ENCODE results near the gene POU2F2.
A peak's percentile ranks its signal among the peaks of the same experiment; 100 is the strongest.

POU2F2 gene

DNA sequence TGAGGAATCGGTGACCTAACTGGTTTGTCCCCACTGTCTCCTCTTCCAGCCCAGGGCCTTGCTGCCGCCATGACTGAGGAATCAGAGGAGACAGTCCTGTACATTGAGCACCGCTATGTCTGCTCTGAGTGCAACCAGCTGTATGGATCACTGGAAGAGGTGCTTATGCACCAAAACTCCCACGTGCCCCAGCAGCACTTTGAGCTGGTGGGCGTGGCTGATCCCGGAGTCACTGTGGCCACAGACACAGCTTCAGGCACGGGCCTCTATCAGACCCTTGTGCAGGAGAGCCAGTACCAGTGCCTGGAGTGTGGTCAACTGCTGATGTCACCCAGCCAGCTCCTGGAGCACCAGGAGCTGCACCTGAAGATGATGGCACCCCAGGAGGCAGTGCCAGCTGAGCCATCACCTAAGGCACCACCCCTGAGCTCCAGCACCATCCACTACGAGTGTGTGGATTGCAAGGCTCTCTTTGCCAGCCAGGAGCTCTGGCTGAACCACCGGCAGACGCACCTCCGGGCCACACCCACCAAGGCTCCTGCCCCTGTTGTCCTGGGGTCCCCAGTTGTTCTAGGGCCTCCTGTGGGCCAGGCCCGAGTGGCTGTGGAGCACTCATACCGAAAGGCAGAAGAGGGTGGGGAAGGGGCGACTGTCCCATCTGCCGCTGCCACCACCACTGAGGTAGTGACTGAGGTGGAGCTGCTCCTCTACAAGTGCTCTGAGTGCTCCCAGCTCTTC is 53.5 kb downstream of the POU2F2 start:
- no peak for DNase-seq

DNA sequence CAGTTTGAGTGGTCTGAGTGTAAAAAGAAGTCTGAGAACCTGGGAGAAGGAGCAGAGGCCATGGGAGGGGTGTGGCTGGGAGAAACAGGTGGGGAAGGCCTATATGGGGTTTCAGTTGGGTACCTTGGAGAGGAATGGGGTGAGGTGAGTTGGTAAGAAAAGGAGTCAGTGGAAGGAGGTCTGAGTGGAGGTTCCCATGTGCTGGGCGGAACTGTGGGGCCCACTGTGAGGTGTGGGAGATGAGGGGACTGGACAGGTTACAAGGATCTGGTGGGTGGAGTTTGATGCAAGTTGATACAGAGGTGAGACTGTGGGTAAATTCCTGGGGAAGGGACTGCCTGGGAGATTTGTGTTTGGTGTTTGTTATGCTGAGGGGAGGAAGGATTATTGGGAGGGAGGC is 54.2 kb downstream of the POU2F2 start:
- no peak for DNase-seq

DNA sequence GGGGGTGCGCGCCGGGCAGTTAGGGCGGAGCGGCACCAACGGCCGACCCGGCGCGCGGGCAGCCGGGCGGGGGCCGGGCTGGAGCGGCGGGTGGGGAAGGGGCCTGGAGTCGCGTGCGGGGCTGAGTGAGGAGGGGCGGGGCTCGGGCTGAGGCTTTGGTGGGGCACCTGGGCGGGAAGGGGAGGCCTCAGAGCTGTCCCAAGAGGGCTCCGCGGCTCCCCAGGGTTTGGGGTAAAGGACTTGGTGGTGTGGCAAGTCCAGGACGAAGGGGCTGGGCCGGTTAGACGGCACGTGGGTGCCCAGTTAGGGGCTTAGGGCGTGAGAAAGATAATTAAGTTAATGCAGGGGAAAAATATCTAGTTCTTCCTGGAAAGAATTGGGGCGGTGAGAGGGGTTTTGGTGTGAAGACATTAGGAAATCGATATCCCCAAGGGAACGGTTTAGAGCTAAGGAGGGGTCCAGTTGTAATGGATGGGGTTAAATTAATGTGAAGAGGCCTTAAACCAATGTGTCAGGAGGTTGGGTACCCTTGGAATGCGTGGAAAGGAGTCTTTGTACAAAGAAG is 55.8 kb downstream of the POU2F2 start:
- DNase-seq = peak; percentile 41

DNA sequence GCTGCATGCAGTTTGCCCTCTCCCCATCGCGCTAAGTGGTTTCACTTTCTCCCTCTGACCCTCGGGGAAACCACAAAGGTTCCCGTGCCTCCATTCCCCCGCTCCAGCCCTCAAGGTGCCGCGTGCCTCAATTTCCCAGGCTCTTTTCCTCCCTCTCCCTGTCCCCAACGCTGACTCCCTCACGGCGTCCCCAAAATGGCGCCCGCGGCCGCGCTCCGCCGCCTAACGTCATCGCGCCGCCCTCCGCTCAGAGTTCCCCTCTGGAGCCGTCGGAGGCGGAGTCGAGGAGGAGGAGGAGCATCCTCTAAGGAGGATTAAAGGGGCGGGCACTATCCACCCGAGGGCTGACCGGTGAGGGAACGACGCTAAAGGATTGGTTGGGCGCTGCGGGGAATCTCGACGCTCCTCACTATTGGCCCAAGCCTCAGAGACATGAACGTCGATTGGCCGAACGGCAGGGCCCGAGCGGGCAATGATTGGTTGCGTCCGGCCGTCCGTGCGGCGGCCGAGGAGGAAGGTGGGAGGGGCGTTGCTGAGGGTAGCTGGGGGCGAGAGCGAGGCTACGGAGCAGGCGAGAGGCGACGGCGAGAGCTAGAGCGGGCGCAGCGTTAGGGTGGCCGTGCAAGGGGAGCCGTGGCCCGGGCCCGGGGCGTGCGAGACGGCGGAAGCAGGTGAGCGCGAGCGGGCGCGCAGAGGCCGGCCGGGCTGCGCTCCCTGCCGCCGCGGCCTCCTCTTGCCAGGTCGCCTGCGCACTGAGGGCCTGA is 56.4 kb downstream of the POU2F2 start, which contains the start of gene ZNF574:
ZNF574 (plus strand) TSS at position 551 of the 764 bp plus-strand sequence. CDS start 2,441 bp downstream, outside the sequence.
- peak; percentile 100 for DNase-seq

DNA sequence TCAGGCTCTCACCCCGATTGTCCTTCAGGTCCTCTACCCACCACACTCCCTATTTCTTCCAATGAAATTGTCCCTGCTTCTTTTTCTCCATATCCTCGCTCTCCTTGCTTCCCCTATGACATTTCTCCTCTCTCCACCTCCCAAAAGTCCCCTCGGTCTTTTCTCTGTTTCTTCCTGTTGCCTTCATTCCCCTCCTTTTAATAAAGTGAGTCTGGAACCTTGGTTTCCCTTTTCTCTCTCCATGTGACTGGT is 57.0 kb downstream of the POU2F2 start:
- no peak for DNase-seq

DNA sequence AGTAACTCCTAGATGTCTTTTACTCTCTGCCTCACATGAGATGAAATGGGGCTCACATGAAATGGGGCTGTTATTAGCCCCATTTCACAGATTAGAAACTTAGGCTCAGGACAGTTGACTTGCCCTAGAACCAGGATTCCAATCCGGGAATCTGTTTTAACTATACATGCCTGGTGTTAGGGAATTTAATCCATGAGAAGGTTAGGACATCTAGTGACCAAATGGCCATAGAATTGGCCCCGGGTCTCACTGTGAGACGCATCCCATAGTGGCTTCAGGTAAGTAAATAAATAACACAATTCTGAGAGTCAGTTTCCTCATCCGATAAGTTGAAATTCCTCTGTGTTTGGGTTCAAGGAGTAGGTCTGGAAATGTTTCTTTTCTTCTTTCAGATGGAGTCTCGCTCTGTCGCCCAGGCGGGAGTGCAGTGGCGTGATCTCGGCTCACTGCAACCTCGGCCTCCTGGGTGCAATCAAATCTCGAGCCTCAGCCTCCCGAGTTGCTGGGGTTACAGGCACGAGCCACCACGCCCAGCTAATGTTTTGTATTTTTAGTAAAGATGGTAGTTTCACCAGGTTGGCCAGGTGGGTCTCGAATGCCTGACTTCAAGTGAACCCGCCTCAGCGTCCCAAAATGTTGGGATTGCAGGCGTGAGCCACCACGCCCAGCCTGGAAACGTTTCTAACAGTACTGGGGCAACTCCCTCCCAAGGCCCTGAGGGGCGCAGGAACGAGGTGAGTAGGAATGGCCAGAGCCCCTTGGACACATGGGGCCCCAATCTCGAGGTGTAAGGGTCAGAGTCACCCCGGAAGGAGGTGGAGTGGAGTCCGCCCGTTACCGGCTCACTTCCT is 57.5 kb downstream of the POU2F2 start:
- DNase-seq = no peak

DNA sequence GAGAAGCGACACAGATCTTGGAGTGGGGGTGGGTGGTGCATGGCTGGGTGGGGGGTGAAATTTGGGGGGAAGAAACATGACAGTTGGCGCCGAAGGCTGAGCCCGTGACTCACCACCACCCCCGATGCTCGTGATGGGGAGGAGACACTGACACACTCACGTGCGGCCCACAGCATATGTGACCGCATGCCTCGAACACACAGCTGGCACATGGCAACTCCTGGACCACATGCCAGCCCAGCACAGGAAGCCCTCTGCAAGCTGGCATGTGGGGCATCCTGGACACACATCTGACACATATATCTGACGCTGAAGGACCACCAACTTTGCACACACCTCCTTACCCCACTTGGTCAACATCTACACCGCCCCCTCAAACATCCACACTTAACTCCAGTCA is 61.0 kb downstream of the POU2F2 start:
- DNase-seq = no peak

DNA sequence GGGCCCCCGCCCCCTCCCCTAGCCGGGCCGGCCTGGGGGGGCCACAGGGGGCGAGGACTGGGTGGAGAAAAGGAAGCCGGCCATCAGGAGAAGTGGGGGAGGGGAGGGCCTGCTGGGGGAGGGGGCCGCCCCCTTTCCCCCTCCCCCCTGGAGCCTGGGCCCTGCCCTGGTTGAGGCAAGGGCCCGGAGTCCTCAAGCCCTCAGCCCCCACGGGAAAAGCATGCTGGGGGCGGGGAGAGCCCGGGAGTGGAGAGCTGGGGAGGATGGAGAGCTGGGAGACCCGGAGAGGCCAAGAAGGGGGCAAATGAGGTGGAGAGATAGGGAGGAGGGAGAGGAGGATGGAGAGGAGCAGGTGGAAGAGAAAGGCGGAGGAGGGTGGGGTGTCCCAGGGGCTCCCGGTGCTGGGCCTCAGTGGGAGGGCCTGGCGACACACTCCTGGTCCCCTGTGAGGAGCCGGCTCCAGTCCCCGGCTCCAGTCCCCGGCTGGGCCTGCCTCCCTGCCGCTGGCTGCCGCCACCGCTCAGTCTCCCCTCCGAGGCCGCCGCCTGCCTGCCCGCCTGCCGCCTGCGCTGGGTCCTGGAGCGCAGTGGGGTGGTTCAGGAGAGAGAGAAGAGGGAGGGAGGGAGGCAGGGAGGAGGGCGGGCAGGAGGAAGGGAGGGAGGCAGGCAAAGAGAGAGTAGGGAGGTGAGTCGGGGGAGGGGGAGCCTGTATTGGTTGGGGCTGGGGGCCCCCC is 62.5 kb downstream of the POU2F2 start, which contains the start of gene GRIK5:
GRIK5 (minus strand) TSS at position 588 of the 733 bp plus-strand sequence. CDS start 4,436 bp downstream, outside the sequence.
- DNase-seq = no peak

DNA sequence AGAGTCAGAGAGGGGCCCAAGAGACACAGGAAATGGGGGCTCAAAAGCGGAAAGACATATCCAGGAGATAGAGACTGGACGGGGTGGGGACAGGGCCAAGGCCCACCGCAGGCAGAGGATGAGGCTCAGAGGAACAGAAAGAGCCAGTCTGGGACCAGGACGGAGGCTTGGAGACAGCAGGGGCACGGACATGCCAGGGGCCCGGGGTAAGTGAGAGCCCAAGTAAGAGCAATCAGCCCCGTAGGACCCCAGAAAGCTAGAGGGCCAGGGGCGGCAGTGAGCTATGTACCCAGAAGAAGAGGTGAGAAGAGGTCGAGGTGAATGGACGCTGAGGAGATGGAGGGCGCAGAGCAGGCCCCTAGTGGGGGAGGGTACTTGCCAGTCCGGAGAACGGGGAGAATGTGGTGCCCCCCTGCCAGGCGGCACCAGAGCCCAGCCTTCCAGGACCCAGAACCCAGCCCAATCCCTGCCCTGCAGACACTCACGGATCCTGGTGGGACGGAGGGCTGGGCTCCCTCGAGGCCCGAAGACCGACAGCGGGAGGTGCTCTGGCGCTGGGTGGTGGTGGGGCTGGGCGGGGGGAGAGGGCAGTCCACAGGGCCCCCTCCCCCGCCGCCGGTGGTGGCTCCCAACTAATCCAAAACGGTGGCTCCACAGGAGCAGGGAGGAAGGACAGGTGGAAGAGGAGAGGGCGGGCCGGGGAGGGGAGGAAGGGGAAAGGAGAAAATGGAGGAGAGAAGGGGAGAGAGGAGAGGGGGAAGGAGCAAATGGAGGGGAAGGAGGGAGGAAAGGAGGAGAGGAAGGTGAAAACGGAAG is 63.3 kb downstream of the POU2F2 start:
- no peak for DNase-seq

DNA sequence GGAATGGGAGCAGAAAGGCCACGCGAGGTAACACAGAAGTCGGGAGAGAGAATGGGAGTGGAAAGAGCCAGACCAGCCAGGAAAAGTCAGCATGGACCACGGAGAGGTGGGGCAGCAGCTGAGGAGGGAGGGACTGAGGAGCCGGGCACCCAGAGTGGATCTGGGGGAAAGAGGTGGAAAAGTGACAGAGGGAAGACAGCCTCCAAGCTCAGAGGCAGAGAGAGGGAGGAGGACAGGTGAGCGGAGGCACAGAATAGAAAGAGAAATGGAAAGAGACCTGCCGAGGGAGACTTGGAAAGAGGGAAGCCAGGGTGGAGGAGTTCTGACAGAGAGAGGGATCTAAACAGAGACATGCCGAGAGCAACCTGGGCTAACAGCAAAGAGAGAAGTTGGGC is 63.9 kb downstream of the POU2F2 start:
- DNase-seq = no peak

DNA sequence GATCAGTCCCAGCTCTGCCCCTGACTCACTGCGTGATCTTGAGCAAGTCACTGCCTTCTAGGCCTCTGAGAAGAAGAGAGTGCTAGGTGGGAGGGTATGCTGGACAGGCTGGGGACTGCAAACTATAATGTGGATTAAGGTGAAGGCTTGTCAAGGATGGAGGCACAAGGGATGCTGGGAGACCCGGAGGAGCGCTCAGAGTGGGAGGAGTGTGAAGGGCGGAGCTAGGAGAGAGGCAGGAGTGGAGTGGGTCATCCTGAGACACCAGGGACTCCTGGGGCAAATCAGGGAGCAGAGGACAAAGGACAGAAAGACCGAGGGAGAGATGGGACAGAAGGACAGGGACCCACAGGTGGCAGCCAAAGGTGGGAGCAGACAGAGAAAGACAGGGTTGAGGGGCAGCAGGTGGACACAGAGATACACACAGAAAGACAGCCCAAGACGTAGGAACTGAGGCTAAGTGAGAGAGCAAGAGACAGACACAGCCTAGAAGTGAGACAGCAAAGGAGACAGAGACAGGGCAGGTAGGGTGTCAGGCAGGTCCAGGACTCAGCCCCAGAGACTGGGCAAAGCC is 64.8 kb downstream of the POU2F2 start:
- DNase-seq = no peak

DNA sequence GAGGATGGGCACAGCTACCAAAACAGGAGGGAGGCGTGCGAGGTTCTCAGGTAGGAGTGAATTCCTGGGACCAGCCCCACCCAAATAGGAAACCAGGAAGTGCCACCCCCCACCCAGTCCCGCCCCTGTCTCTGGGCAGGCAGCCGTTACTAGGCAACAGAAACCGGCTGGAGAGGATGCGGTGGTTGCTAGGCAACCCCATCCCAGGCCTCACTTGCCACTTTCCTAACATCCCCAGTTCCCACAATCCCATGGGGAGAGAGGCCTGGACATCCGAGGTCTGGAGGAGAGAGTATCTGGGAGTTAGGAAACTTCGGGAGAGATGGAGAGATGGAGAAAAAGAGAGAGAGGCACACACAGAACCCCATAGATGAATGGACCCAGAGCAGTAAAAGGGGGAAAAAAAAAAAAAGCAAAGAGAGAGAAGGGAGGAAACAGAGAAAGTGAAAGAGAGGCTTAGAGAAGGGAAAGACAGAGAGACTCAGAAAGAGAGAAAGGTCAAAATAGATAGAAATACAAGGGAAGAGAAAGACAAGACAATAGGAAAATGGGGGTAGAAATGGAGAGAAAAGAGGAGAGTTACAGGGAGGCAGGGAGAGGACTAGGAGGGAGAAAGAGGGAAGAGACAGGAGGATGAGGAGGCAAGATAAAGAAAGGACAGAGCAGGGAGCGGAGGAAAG is 66.0 kb downstream of the POU2F2 start:
- no peak for DNase-seq

DNA sequence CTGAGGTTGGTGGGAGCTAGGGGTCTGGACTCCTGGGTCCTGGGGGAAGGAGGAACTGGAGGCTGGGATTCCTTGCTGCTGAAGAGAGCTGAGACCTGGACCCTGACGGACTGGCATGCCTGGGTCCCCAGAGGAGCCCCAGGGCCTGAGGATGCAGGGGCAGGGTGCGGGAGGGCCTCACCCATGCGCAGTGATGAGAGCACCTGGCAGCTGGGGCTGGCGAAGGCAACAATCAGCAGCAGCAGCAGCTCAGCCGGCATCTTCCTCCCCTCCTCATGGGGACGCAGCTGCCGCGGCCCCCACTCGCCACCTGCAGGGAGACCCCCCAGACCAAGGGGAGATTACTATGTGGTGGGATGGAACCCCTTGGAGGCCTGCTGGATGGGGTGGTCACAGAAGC is 66.7 kb downstream of the POU2F2 start:
- DNase-seq = no peak

DNA sequence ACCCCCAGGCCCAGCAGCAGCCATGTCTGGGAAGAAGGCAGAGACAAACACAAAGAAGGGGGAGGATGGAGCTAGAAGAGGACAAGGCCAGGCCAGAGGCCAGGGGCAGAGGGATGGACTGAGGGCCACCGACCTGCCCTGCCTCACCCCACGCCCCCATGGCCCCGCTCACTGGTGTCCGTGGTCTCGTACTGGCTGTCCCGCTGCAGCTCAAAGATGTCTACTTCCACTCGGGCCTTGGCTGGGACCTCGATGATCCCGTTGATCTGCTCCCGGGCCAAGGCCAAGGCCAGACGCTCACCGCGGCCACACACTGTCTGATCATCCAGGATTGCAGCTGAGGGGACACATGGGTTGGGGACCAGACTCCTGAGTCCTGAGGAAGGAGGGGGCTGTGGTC is 67.2 kb downstream of the POU2F2 start:
- DNase-seq = no peak

DNA sequence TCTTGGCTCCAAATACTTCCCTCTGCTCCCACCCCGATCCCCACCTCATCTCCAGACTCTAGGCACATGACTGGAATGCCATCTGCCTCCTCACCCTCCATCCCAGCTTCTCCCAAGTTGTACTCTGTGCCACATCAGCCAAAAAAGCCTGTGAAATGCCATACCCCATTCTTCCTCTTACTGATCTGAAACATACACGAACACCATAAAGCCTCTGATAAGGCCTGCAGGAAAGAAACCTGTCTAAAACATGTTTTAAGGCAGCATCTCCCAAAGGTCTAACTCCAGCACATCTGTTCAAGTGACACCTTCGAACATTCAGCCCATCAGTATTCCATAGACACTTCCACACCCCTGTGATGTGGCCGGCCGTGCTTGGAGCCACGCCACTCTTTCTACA is 67.8 kb downstream of the POU2F2 start:
- no peak for DNase-seq

DNA sequence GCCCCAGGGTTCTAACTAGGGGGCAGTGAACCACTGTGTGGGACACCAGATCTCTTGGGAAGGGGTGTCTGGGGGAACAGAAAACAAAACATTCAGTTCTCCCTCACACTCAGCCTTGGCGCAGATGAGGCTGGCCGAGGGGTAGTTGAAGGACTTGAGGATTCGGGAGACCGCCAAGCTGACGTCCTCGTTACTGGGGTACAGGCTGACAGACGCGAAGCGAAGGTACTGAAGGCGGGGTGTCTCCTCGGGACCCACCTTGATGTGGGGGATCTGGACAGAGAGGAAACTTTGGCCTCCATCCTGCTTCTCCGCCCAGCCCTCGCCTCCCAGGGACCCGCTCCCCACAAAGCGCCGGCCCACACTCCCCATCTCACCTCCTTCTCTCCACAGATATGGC is 69.9 kb downstream of the POU2F2 start:
- no peak for DNase-seq

DNA sequence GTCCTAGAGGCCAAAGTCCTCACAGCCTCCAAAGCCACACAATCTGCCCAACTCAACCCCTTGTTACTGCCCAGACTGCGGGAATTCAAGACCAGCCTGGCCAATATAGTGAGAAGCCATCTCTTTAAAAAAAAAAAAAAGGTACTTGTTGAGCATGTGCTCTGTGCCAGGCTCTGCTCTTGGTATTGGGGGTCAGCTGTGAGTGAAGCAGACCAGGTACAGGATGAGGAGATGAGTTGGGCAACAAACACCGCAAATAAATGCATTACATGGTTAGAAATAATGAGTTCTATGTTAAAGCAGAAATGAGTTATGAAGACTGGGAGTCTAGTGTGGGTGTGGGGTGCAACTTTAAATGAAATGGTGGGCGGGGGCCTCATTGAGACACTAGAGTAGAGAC is 72.1 kb downstream of the POU2F2 start:
- no peak for DNase-seq

DNA sequence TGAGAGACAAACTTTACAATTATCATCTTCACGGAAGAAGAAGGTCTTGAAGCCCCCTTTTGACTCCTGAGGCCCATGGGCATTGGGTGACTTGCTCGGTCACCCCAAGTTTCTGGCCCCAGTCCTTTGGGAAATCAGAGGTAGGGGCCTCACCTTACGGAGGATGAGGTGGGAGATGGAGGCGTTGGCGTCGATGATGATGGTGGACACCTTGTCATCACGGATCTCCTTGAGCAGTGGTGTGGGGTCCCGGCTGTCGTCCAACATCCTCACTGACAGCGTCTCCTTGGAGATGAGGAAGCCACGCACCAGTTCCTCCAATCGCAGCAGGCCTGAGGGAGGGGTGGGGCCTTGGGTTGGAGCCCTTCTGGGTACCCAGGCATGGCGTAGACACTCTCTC is 73.0 kb downstream of the POU2F2 start:
- no peak for DNase-seq

DNA sequence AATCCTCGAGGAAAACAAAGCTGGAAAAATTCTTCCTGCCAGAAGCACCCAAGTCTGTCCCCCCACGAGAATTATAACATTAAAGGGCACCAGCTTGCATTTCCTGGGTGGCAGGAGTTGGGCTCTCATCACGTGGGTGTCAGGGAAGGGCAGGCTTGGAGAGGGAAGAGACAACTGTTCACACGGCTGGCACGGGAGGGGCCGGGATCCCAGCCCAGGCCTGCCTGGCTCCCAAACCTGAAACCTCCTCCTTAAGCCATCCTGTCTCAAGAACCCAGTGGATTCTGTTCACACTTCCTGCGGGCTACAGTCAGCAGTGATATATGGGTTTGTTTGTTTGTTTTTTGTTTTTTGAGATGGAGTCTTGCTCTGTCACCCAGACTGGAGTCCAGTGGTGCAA is 74.4 kb downstream of the POU2F2 start:
- DNase-seq = no peak

DNA sequence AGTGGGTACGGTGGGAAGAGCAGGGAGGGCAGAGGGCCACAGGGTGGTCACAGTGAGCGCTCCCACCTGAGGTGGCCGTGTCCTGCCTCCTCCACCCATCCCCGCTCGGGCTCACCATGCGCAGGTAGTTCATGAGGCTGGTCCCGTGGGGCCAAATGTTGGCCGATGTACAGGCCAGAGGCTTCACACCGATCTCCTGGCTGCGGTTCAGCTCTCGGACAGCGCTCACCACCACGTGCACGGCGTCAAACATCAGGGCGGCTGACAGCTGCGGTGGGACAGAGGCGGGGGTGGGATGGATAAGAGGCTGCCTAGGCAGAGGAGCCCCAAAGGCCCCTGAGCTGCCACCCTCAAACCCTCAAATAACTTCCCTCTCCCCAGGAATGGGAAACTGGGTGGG is 78.0 kb downstream of the POU2F2 start:
- no peak for DNase-seq

Data from hematopoietic multipotent progenitor cell treated with erythropoietin and hydrocortisone succinate and interleukin-3 and kit ligand, for 8 days (in vitro differentiated cells).